Vagina (tissue), 2 donors: Measurements from ENCODE around the gene LMX1B.

Experiments used
- CTCF ChIP-seq, 3 experiments: fragments of 450-650 bp in 2 of 3; fragments of 200-600 bp in 1 of 3; sonication (generic) in 1 of 3; IDR thresholded peaks; one replicate each; pipeline ENCODE4 v1.5.1; 2017 to 2019; ENCODE audit warnings: antibody characterized with exemption in 3 of 3, mild to moderate bottlenecking in 2 of 3, moderate library complexity in 2 of 3
- POLR2A ChIP-seq, 2 donors: fragments of 450-650 bp; IDR thresholded peaks; one replicate each; pipeline ENCODE4 v1.6.1; 2017; ENCODE audit warnings: antibody characterized with exemption in 2 of 2, mild to moderate bottlenecking in 2 of 2, moderate library complexity in 2 of 2

GRCh38 chr9:126578029-126578428, 35.7 kb upstream of the LMX1B start:
- TF ChIP-seq CTCF (IDR thresholded peaks at IDR 0.05) (no peak), POLR2A (IDR thresholded peaks at IDR 0.05) (no peak)
